Keratinocyte (primary cell): ENCODE results near the gene NDUFAF2.

Experiments
- CTCF ChIP-seq, 3 experiments: IDR thresholded peaks in 1 of 3; conservative IDR thresholded peaks in 1 of 3; optimal IDR thresholded peaks in 1 of 3; 2 replicates in 2 of 3; 3 replicates in 1 of 3; pipeline versions ENCODE3 to v1.5.1; 2011; ENCODE audit warnings: low read length in 3 of 3, mild to moderate bottlenecking in 3 of 3, moderate library complexity in 2 of 3, control low read depth in 1 of 3, inconsistent platforms in 1 of 3; ENCODE audit not compliant: insufficient read depth in 2 of 3; ENCODE audit errors: extremely low read depth in 1 of 3
- EZH2 ChIP-seq: IDR thresholded peaks from one replicate; pipeline ENCODE4 v1.6.1; 2012; ENCODE audit warnings: inconsistent platforms, mild to moderate bottlenecking, low read length, moderate library complexity

DNA sequence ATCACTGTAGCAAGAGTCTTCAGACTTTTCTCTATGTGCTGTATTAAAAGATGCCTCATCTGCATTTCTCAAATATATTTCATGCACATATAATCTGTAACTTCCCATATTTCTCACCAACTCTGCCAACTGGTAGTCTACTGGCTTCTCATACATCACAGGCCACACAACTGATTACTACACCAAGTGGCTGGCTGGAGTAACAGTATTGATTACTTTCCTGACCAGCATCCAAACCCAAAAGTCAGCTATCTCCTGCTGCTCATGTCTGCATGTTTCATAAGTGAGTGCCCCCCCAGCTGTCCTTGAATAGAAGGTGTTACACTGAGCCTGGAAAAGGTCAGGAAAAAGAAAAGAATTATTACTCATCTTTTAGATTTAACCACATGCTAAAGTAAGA, 17.6 kb upstream of the NDUFAF2 start:
- TF ChIP-seq CTCF (optimal IDR thresholded peaks at IDR 0.05 in 1 of 3, IDR thresholded peaks at IDR 0.05 in 1 of 3, conservative IDR thresholded peaks at IDR 0.05 in 1 of 3; ENCODE audit: extremely low read depth in 1 of 3, insufficient read depth in 2 of 3, low read length in 3 of 3) (no peak), EZH2 (no peak)
